Stimulated activated CD4-positive, alpha-beta T cell treated with anti-CD3 and anti-CD28 coated beads, Interleukin-4, amount 100 ng/mL, for 48 hours (primary cell): ENCODE measurements around the gene PGBD5.

Experiments
- DNase-seq, 2 donors: peaks; one replicate each; pipeline ENCODE4 v3.0.0-alpha.2; 2020; ENCODE audit warnings: low read depth in 2 of 2

PGBD5 gene

GRCh38 chr1:230307213-230307612 is 118.9 kb downstream of the PGBD5 start:
- no peak for DNase-seq

- peak in 1 of 2 donors; percentile 27 for DNase-seq
Observed at GRCh38 chr1:230306169-230306568, 120.0 kb downstream of the PGBD5 start.

GRCh38 chr1:230303822-230304221 is 122.3 kb downstream of the PGBD5 start:
- DNase-seq = no peak

GRCh38 chr1:230303069-230303468 is 123.1 kb downstream of the PGBD5 start:
- no peak for DNase-seq

GRCh38 chr1:230301822-230302221 is 124.3 kb downstream of the PGBD5 start:
- DNase-seq = no peak

- DNase-seq = no peak
Observed at GRCh38 chr1:230301322-230301721, 124.8 kb downstream of the PGBD5 start.

GRCh38 chr1:230300322-230301301 is 125.5 kb downstream of the PGBD5 start:
- no peak for DNase-seq

- DNase-seq = no peak
Observed at GRCh38 chr1:230299191-230300006, 126.7 kb downstream of the PGBD5 start.

GRCh38 chr1:230295367-230295766 is 130.8 kb downstream of the PGBD5 start:
- no peak for DNase-seq

GRCh38 chr1:230293390-230293700 is 132.8 kb downstream of the PGBD5 start:
- DNase-seq = no peak

GRCh38 chr1:230292689-230293389 is 133.3 kb downstream of the PGBD5 start:
- DNase-seq = no peak

GRCh38 chr1:230291731-230292620 is 134.2 kb downstream of the PGBD5 start:
- no peak for DNase-seq

- DNase-seq = no peak
Observed at GRCh38 chr1:230289350-230289644, 136.8 kb downstream of the PGBD5 start.

GRCh38 chr1:230288641-230289349 is 137.3 kb downstream of the PGBD5 start:
- DNase-seq = no peak

GRCh38 chr1:230287674-230288315 is 138.3 kb downstream of the PGBD5 start:
- no peak for DNase-seq

GRCh38 chr1:230286890-230287269 is 139.3 kb downstream of the PGBD5 start:
- no peak for DNase-seq

GRCh38 chr1:230286166-230286889 is 139.8 kb downstream of the PGBD5 start:
- no peak for DNase-seq

- DNase-seq = no peak
Observed at GRCh38 chr1:230285351-230285750, 140.8 kb downstream of the PGBD5 start.

- DNase-seq = no peak
Observed at GRCh38 chr1:230284891-230285290, 141.2 kb downstream of the PGBD5 start.

GRCh38 chr1:230283678-230284077 is 142.5 kb downstream of the PGBD5 start:
- DNase-seq = no peak
